Midbrain (tissue), 1 donor: ENCODE results near the gene NFU1.

ENCODE experiments used
- DNase-seq: peaks from one replicate; lab custom pipeline; 2025; lab: John Stamatoyannopoulos, UW

Gene NFU1

DNA sequence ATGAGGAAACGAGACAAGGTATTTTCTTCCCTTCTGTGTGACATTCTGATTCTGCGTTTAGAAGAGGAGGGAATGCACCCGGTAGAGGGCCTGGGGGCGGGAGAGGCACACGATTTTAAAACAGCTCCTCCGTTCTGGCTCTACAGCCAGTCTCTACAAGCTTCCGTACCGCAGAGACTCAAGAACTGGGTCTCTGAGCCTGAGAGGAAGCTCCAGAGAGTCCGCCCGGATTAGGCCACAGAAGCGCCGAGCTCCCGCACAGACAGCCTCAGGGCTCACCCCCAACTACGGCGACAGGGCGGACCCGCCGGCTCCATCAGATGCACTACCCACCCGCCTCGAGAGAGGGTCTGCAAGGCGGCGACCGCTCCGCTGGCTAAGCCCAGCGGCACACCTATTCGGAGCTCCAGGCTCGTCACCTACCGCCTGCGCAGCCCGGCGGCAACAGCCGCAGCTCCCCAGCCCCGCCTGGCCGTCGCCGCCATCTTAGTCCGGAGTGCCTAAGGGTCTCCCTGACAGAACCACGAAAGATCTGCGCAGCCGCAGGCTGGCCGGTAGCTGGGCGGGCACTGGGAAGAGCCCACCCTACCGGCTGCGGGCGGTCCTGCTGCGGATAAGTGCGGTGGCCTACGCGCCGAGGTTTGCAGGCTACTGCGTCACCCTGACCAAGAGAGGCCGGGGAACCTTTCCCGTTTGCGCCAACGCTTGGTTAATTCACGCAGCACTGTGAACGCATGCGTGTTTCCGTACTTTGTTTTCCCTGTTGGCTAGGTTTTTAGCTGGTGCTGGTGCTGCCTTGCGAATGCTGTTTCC, at the start of gene NFU1:
Gene NFU1 (minus strand): TSS at position 498 of the 813 bp plus-strand sequence. CDS start 13 bp downstream, at position 485.
- DNase-seq: peak; percentile 93

DNA sequence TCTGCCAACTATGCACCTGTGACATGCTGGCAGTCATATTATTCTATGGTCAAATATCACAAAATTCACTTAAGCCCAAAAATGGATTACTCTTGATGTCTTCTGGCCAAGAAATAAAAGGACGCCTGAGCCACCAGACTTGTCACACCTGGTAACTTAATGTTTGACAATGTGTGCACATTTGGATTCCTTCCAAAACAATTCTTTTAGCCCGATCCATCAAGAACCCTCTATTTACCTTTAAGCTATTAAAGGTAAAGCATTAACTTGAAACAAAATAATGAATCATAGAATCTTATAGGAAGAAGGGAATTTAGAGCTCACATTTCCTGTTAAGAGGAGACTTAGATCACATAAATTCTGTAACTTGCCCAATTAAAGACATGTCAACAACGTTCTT, 46.5 kb upstream of the NFU1 start:
- DNase-seq: no peak

DNA sequence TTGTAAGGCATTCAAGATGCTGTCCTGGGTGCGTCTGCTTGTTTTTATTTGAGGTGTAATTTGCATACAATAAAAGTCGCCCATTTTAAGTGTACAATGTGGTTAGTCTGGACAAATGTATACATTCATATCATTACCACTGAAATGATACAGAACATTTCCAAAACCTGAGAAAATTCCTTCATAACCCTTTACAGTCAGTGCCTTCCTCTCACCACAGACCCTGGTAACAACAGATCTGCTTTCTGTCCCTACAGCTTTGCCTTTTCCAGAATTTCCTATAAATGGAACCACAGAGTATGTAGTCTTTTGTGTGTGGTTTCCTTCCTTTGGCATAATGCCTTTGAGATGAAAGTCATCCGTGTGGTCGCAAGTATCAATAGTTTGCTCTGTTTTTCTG, 45.8 kb upstream of the NFU1 start:
- no peak for DNase-seq

DNA sequence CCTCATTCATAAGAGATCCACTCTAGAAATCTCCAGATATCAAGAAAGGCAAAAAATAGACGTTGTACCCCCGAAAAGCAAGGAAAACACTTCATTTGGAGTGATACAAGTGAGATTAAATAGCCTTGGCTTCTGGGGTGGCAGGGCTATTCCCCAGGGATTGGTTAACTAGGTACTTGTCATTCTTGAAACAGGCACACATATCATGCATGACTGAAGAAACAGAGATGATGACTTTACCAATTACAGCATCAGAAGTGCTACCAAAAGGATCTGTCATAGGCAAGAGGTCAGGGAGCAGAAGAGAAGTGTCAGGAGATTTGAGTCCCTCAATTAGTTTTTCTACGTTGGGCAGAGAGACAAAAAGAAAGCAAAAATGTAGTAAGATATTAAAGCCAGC, 45.2 kb upstream of the NFU1 start:
- DNase-seq: no peak

DNA sequence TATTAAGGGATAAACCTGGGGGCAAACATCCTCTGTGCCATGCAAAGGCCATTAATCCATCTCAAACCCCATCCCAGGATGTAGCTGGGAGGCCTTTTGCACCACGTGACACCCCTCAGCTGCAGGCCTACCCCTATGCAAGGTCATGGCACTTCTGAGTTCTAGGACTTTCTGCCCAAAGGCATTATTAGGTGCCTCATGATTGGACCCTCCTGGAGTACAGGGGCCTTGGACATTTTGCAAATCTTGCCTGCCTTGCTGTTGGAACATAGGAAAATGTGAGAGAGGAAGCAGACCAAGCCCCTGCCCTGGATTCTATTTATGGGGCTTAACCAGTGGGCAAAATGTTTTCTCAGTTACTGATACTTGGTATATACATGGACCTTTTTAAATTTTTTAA, 44.2 kb upstream of the NFU1 start:
- no peak for DNase-seq

DNA sequence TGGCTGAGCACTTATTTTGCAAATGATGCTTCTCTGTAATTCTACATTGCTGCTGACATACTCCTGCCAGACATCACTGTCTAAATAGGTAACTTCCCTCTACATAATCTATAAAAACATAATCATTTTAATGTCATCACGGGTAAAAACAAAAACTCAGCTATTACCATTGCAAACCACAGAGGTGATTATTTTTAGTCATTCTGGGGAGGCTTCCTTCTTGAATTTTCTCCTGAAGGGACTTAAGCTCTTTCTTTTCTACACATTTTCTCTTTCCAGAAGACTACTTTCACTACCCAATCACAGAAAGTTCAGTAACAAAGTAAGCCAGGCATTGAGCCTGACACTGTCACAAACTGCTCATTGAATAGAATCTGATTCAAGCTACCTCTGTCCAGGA, 40.4 kb upstream of the NFU1 start:
- DNase-seq: no peak

DNA sequence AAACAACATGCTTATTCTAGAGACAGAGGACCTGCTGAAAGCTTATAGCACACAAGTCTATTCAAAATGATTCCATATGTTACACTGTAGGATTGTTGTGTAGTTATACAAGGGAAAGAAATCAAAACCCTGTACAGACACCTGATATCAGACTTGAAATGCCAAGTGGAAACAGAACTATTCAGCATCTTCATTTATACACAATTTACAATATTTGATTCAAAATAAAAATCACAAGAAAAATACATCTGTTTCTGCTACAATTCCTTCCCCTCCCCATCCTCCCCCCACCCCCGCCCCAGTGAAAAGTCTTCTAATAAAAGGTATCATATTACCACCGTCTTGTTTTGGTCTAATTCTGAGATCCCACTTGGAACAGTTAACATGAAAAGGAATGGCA, 37.5 kb upstream of the NFU1 start:
- no peak for DNase-seq

DNA sequence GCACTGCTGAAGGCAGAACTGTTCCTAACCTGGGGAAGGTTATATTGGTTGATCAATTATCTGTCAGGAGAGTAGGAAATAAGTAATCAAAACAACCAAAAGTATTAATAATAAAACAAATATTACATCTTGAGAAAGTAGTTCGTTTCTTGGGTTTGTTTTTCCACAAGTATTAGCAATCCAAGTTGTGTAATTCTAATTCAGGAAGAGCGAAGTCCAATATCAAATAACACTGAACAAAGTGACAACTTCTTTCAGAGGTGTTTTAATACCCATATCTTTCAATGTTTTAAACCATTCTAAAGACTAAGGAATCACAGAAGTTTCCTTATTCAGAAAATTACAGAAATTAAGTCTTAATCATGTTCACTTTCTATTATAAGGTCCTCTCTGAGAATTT, 34.6 kb upstream of the NFU1 start:
- DNase-seq: no peak

DNA sequence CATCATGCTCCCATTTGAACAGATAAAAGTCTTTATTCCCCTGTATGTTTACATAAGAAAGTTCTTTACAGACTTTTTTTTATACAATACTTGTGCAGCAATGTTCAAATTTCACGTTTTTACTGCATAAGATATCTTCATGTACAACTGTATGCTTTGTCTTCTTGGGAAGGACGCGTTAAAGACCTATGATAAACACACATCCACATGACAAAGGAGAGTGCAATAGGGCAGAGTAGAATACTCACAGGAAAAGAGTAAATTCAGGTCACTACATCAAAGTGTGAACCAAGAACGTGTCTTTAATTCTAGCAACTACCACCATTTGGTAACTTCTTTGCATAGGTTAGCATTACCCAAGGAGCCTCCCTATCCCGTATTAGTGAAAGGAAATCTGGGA, 33.7 kb upstream of the NFU1 start:
- no peak for DNase-seq

DNA sequence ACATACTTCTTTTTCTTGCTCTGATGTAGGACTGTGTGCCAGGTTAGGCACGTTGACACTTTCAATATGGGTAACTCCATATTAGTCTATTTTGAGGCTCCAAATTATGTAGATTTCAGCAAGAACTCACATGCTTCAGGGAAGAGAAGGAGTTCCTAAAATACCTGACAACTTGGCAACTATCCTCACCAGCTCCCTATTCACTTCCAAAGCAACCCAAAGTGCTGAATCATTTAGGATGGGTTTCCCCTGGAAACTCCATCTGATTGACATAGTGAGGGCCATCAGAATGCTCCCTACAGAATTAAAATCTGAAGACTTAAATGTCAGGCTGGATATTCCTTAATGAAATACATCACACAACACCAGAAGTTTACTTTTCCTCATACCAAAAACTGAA, 32.5 kb upstream of the NFU1 start:
- DNase-seq: no peak

DNA sequence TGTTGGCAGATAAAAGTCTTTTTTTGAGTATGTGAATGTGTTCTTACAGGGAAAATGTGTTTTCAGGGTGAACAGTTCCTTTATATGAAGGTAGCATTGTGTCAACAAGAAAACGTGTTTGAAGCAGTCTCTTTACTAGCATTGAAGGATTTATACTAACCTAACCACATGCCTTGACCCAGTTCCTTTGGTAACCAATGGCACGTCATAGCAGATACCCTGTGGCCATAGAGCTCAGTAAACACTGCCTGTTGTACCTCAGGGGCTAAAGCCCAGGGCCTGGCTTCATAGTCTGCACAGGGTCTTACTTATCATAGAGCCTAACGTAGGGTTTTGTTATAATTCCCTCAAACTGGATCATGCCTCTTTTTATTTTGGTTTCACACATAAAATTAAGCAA, 32.1 kb upstream of the NFU1 start:
- DNase-seq: no peak

DNA sequence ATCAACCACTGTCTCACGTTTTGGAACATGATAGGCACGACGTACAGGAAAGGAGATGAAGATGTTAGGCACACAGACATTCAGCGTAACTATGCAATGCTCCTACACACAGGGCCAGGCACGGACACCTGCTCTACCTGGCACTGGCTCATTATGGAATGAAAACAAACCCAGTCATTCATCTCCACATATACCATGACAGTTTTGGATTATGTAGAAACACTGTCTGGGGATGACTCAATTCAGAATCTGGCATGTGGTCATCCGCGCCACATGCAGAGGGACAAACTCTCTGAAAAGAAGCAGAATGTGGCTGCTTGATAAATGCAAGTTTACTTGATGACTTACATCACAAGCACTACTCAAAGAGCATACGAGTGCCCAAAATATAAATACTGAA, 29.5 kb upstream of the NFU1 start:
- DNase-seq: no peak

DNA sequence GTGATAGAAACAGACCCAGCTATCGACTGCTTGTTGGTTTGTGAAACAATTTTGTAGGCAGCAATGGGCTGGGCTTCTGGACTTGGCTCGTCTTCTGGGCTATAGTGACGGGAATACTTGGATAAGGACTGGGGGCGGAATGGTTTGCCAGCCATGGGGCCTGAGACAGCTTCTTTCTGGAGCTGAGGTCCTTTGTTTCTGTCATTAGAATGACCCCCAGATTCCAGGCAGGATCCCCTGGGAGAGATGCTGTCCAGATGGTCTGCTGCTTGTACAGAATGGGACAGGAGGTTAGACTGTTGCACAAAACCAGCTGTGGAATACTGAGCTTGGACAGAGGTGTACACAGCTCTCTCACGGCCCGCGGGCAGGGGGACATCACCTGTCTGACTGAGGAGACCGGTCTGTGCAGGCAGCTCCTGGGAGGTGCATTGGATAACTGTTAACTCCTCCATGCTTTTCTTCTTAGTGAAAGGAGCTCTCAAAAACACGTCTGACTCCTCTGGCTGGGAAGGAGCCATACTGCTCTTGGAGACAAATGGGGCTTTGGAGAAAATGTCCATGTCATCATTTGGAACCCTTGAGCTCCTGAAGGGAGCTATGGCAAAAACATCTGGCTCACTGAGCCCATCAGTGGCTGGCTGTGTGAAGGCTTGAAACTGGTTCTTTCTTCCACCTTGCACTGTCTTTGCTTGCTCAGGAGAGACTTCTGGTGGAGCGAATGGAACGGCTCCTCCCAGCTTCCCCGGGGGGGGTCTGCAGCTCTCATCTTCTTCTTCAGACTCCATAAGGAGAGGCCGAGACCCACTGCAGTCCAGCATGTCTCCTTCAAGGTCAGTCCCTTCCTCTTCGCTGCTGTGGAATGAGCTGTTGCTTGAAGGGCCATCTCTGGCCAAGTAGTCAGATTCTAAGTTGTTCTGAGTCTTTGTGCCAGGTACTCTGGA, 28.6 kb upstream of the NFU1 start:
- no peak for DNase-seq

DNA sequence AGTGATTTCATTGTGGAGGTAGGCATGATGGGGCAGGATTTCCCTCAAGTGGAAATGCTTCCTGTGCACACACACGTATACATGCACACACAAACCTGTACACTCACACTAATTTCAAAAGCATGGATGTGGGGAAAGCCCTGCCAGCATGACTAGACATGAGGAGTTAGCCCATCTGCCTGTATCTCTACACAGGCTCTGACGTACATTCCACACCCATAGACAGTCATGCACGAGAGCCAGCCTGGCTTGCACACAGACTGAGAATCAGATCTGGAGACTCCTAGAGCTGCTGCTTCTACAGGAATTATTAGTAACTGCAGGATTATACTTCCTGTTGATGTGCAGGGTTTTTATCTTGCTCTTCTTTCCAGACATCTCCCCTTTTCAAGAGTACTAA, 27.3 kb upstream of the NFU1 start:
- DNase-seq: no peak

DNA sequence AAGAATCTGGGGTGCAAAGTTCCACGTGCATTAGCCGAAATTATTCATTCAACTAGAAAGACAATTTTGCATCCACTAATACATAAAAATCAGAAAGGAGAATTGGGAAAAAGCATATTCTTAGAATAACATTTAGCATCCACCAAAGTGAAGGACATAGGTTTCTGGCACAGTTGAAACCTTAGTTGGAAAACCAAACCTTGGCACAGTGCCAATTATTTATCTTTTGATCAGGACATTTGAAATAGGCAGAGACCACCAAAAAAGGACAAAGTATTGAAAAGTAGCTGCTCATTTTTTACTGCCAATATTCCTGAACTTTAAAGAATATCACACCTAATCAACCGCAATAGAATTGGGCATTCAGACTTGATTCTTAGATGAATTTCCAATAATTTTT, 25.5 kb upstream of the NFU1 start:
- no peak for DNase-seq

DNA sequence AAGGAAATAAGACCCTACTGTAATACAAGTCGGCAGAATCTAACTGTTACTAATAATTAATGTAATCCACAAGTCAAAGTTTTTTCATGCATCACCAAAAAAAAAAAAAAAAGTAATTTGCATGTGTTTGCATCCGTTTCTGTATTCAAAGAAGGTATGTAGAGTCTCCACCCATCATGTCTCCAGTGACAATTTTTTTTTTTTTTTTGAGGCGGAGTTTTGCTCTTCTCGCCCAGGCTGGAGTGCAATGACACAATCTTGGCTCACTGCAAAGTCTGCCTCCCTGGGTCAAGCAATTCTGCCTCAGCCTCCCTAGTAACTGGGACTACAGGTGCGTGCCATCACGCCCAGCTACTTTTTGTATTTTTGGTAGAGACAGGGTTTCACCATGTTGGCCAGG, 24.2 kb upstream of the NFU1 start:
- DNase-seq: no peak

DNA sequence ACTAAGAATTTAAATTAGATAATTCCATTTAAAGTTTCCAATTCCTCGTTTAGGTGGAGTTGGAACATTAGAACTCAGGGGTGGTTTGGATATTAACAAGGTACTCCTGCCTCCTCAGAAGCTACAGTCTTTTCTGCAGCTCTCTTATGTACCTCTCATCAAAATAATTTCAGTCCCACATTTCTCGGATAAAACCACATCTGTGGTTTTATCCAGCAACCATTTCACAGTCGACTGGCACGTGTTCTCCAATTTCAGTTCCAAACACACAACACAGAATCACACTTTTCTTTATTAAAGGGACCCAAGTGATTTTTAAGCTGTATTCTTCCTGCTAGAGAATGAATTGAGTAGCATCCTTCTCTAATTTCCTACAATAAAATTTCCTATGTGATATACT, 22.7 kb upstream of the NFU1 start:
- DNase-seq: no peak

DNA sequence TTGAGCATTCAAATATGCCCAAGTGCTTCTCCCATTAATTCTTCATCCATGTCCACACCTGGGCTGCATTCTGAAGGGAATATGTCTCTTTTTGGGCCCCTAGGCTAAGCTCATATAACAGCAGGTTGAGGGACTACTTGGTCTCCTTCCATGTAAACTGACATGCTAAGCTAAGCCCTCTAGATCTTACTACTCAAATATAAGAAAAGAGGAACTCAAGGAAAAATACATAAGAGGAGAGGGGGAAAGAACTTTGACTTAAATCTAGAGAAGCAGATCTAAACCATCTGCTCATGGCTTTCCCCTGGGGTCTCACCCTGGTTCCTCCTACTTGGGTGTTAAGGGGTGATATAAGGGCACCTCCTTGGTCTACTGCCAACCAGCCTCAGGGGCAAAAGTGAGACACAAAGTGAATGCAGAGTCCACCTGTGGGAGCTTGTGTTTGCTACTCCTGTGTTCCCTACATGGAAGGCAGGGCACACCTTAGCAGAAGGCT, 19.8 kb upstream of the NFU1 start:
- DNase-seq: no peak

DNA sequence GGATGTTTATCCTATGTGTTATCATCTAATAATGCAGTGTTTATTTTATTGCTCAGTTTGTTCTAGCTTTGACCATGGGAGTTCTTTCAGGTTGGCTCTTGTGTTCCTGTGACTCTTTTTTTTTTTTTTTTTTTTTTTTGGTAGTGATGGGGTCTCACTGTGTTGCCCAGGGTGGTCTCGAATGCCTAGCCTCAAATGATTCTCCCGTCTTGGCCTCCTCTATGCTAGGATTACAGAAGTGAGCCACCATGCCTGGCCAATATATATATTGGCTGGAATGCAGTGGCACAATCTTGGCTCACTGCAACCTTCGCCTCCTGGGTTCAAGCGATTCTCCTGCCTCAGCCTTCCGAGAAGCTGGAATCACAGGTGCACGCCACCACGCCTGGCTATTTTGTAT, 18.9 kb upstream of the NFU1 start:
- DNase-seq: no peak

DNA sequence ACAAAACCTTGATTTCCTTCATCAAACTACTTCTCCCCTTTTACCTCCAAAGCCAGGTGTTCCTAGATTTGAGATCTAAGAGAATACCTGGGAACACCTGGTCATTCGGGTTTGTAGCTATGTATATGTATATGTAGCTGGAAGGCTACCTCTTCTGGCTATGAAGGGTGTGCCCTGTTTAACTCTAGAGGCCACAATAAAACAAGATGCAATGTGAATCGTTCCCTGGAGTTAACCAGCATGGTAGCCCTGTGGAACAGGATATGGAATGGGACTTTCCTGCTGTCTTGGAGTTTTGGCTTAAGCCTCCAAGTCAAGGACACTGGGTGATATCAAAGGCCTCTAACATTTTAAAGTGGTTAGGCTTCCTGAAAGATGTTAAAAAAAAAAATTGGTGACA, 17.7 kb upstream of the NFU1 start:
- DNase-seq: no peak

DNA sequence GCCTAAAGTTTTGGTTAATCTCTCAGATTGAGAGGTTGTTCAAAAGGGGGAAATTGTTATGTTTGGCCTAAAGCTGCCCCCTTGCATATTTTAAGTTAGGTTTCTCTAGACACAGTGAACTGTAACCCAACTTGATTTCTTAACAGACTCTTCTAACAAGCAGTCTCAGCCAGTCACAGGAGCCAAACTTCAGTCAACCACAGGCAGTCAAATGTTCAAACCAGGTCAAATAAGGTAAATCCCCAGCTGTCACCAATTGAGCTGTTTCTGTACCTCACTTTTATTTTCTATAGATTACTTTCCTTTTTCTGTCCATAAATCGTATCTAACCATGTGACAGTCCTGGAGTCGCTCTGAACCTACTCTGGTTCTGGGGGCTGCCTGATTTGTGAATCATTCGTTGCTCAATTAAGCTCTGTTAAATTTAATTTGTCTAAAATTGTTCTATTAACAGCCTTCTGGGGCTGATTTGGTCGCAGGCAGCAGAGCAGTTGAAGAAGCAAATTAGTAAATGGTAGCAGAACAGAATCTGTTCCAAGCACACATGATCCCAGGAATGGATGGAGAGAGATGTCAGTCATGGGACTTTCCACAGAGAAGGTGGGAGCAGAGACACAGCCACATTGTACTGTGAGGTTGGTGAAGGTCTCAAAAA, 16.4 kb upstream of the NFU1 start:
- no peak for DNase-seq

DNA sequence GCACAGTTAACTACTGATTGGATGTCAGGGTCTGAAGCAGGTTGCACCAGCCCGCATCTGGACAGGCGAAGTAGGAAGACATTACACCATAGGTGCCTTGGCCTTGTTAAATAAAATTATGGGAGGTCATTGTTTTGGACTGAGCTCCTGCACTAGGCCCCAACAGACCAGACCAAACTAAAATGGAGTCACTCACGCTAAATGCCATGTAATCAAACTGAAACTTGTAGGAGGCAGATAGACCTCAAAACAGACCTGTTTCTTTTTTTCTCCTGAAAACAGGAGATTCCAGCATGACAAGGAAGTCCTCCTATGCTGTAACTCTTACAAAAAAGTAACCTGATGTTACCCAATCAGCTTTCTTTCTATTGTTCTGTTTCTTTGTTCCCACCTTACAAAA, 15.5 kb upstream of the NFU1 start:
- DNase-seq: no peak
